D721Med (cell line): ENCODE results near the gene PRR3.
"Not testable (repeated sequence)": the region's sequence is repeated elsewhere in the genome, so short reads cannot be mapped to it uniquely, and the experiment has no call there.

Experiments used
- DNase-seq: peaks from one replicate; pipeline ENCODE4 v3.0.0; 2011; ENCODE audit warnings: low spot score; ENCODE audit not compliant: insufficient read length
- FAIRE-seq: peaks from 2 replicates; lab custom pipeline; 2011; peaks lifted over from hg19 to GRCh38; lab: Jason Lieb, UNC
- TF ChIP-seq, protein P1 (sequence below): IDR thresholded peaks from 2 replicates; pipeline ENCODE4 v1.5.1; 2012; ENCODE audit warnings: mild to moderate bottlenecking, control low read depth; ENCODE audit not compliant: insufficient read depth; ENCODE audit errors: missing control alignments

Gene PRR3

DNA sequence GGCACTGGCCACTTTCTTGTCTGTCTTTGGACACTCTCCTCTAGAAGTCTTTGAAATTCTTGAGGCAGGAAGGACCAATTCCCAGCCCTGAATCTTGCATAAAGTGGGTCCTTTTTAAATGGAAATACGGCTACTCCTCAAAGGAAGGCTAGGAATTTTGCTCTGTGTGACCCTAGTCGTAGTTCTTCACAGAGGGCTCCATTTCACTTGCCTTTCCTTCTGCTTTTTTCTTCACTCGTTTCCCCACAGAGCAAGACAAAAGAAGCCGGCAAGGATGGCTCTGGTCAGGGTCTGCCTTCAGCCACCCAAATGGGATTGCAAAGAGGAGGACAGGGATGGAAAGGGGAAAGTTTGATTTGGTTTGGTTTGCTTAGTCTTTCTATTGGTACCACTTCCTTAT is 42.0 kb upstream of the PRR3 start:
- TF ChIP-seq, protein P1, sequence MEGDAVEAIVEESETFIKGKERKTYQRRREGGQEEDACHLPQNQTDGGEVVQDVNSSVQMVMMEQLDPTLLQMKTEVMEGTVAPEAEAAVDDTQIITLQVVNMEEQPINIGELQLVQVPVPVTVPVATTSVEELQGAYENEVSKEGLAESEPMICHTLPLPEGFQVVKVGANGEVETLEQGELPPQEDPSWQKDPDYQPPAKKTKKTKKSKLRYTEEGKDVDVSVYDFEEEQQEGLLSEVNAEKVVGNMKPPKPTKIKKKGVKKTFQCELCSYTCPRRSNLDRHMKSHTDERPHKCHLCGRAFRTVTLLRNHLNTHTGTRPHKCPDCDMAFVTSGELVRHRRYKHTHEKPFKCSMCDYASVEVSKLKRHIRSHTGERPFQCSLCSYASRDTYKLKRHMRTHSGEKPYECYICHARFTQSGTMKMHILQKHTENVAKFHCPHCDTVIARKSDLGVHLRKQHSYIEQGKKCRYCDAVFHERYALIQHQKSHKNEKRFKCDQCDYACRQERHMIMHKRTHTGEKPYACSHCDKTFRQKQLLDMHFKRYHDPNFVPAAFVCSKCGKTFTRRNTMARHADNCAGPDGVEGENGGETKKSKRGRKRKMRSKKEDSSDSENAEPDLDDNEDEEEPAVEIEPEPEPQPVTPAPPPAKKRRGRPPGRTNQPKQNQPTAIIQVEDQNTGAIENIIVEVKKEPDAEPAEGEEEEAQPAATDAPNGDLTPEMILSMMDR: no peak
- DNase-seq: no peak
- no peak for FAIRE-seq

DNA sequence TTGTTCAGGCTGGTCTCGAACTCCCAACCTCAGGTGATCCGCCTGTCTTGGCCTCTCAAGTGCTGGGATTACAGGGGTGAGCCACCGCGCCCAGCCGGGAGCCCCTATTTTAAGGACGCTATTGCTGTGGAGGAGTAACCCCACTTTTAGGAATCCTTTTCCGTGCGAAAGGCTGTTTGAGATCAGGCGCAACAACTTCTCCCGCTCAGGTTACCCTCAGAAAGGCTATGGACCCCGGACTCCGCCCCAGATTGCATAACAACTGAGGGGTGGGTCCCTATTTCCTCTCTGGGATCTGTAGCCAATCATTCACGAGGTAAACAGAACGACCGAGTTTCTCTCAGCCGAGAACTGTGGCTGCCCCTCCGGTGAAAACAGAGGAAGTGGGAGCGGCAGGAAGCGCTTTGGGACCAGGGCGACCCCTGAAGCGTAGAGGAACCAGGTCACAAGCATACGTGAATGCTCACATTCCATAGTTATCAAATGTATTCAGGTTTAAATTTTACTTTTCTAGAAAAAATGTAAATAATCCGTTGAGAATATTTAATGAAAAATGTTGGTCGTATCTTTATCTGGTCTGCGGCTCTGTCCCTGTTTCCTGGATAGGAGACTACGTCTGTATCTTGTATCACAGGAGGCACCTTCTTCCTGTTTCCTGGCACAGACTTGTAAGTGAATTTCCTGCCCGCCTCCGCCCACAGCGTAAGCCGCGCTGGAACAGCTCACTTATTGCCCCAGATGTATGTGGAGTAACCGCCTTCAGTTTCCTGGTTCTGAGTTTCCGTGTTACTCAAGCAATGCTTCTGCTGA is 40.9 kb upstream of the PRR3 start:
- no peak for DNase-seq
- TF ChIP-seq, protein P1: no peak
- FAIRE-seq: no peak

DNA sequence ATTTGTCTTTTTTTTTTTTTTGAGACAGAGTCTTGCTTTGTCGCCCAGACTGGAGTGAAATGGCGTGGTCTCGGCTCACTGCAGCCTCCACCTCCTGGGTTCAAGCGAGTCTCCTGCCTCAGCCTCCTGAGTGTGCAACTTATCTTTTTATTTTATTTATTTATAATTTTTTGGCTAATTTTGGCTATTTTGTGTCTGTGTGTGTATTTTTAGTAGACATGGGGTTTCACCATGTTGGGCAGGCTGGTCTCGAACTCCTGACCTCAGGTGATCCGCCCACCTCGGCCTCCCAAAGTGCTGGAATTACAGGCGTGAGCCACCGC is 40.4 kb upstream of the PRR3 start:
- not testable (repeated sequence) for FAIRE-seq

DNA sequence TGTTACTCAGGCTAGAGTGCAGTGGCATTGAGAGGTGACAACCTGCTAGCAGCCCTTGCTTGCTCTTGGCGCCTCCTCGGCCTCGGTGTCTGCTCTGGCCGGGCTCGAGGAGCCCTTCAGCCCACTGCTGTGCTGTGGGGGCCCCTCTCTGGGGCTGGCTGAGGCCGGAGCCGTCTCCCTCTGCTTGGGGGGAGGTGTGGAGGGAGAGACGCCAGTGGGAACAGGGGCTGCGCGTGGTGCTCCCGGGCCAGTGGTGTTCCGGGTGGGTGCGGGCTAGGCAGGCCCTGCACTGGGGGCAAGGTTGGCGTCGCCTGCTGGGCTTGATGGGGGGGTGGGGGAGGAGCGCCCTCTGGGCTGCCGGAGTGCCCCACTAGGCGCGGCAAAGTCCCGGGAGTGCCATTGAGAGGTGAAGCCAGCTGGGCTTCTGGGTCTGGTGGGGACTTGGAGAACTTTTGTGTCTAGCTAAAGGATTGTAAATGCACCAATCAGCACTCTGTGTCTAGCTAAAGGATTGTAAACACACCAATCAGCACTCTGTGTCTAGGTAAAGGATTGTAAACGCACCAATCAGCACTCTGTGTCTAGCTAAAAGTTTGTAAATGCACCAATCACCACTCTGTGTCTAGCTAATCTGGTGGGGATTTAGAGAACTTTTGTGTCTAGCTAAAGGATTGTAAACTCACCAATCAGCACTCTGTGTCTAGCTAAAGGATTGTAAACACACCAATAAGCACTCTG is 39.2 kb upstream of the PRR3 start:
- not testable (repeated sequence) for FAIRE-seq, DNase-seq

More for the DNA sequence above, 40.4 kb upstream of the PRR3 start:
- DNase-seq: not testable (repeated sequence)

DNA sequence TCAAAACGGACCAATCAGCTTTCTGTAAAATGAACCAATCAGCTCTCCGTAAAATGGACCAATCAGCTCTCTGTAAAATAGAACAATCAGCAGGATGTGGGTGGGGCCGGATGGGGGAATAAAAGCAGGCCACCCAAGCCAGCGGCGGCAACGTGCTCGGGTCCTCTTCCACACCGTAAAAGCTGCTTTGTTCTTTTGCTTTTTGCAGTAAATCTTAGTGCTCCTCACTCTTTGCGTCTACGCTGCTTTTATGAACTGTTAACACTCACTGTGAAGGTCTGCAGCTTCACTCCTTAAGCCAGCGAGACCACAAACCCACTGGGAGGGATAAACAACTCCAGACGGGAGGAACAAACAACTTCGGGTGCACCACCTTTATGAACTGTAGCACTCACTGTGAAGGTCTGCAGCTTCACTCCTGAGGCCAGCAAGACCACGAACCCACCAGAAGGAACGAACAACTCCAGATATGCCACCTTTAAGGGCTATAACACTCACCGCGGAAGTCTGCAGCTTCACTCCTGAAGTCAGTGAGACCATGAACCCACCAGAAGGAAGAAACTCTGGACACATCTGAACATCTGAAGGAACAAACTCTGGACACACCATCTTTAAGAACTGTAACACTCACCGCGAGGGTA is 38.5 kb upstream of the PRR3 start:
- DNase-seq, FAIRE-seq: not testable (repeated sequence)

DNA sequence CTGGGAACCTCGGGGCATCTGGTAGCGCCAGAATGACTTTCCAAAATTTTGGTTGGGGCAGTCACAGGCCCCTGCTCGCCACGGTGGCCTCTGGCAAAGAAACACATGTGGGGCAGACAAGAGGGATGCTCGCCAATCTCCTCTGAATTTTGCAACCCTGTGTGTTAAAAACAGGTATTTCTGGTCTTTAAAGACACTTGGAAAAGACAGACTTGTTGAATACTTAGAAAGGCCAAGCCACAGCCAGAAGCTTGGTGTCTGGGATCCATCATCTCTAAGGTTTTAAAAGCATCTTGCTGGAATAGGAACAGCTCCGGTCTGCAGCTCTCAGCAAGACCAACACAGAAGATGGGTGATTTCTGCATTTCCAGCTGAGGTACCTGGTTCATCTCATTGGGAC is 36.6 kb upstream of the PRR3 start:
- no peak for DNase-seq
- no peak for FAIRE-seq
- TF ChIP-seq, protein P1: no peak

DNA sequence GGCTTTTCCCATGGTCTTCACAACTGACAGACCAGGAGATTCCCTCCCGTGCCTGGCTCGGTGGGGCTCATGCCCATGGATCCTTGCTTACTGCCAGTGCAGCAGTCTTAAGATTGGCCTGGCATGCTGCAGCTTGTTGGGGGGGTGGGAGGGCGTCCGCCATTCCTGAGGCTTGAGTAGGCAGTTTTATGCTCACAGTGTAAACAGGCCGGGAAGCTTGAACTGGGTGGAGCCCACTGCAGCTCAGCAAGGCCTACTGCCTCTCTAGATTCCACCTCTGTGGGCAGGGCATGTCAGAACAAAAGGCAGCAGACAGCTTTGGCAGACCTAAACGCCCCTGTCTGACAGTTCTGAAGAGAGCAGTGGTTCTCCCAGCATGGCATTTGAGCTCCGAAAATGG is 36.0 kb upstream of the PRR3 start:
- DNase-seq, FAIRE-seq: not testable (repeated sequence)

DNA sequence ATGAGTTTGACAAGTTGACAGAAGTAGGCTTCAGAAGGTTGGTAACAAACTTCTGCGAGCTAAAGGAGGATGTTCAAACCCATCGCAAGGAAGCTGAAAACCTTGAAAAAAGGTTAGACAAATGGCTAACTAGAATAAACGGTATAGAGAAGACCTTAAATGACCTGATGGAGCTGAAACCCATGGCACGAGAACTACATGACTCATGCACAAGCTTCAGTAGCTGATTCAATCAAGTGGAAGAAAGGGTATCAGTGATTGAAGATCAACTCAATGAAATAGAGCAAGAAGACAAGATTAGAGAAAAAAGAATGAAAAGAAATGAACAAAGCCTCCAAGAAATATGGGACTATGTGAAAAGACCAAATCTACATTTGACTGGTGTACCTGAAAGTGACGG is 35.1 kb upstream of the PRR3 start:
- FAIRE-seq: not testable (repeated sequence)

DNA sequence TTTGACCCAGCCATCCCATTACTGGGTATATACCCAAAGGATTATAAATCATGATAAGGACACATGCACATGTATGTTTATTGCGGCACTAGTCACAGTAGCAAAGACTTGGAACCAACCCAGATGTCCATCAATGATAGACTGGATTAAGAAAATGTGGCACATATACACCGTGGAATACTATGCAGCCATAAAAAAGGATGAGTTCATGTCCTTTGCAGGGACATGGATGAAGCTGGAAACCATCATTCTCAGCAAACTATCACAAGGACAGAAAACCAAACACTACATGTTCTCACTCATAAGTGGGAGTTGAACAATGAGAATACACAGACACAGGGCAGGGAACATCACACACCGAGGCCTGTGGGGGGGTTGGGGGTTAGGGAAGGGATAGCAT is 30.7 kb upstream of the PRR3 start:
- DNase-seq, FAIRE-seq: not testable (repeated sequence)

More for the DNA sequence above, 35.1 kb upstream of the PRR3 start:
- not testable (repeated sequence) for DNase-seq

DNA sequence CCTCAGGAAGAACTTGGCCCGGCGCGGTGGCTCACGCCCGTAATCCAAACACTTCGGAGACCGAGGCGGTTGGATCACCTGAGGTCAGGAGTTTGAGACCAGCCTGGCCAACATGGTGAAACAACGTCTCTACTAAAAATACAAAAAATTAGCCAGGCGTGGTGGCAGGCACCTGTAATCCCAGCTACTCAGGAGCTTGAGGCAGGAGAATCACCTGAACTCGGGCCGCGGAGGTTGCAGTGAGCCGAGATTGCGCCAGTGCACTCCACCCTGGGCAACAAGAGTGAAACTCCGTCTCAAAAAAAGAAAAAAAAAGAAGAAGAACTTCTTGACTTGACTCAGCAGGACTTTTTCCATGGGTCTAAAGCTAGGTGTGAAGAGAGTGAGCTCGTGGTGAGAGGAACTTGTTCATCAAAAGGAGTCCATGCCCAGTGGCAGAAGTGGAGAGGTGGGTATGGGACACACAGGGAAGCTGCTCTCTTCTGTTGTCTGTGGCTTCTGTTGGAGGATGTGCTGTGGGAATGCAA is 27.7 kb upstream of the PRR3 start:
- not testable (repeated sequence) for DNase-seq, FAIRE-seq
